ENCODE data around the gene FMOD. TPM values are rescaled to one million over a fixed set of nuclear protein-coding genes. Genes with fewer than 3 reads are reported as not detected.
A peak's percentile ranks its signal among the peaks of the same experiment; 100 is the strongest.

FMOD gene
- polyA plus RNA-seq, 2 donors = 1.7 to 4.4 TPM

GRCh38 chr1:203378556-203379245 is 27.8 kb upstream of the FMOD start:
- Histone ChIP-seq H3K9me3 (ENCODE audit: control insufficient read depth in 2 of 2, insufficient read depth in 1 of 2, low read depth in 1 of 2, low read length in 1 of 2) (no peaks in the 10 kb centered on the region), H3K27me3 (ENCODE audit: control insufficient read depth in 1 of 2, insufficient read depth in 2 of 2, low read length in 2 of 2) (no peaks in the 10 kb centered on the region), H3K4me3 (ENCODE audit: low read depth in 1 of 2, low read length in 2 of 2) (no peak overlapping the region), H3K27ac (ENCODE audit: low read depth in 2 of 2, low read length in 1 of 2) (no peak overlapping the region), H3K4me1 (ENCODE audit: control insufficient read depth in 2 of 2, insufficient read depth in 2 of 2, low read length in 1 of 2) (peaks cover 0 to 2% of the 10 kb centered on the region in 2 donors), H3K36me3 (ENCODE audit: control insufficient read depth in 2 of 2, insufficient read depth in 2 of 2, low read length in 1 of 2) (no peaks in the 10 kb centered on the region)
- 50 to 60% methylated on average over 8 of the region's 8 CpGs for WGBS, 2 donors

- H3K36me3 ChIP-seq (ENCODE audit: control insufficient read depth in 2 of 2, insufficient read depth in 2 of 2, low read length in 1 of 2) = no peaks in the 10 kb centered on the region
- WGBS, 2 donors = 38 to 40% methylated on average over 1 of the region's 1 CpG
- no peak overlapping the region for H3K4me3 ChIP-seq (ENCODE audit: low read depth in 1 of 2, low read length in 2 of 2)
- no peaks in the 10 kb centered on the region for H3K27me3 ChIP-seq (ENCODE audit: control insufficient read depth in 1 of 2, insufficient read depth in 2 of 2, low read length in 2 of 2)
- H3K27ac ChIP-seq (ENCODE audit: low read depth in 2 of 2, low read length in 1 of 2) = no peak overlapping the region
- H3K9me3 ChIP-seq (ENCODE audit: control insufficient read depth in 2 of 2, insufficient read depth in 1 of 2, low read depth in 1 of 2, low read length in 1 of 2) = no peaks in the 10 kb centered on the region
- H3K4me1 ChIP-seq (ENCODE audit: control insufficient read depth in 2 of 2, insufficient read depth in 2 of 2, low read length in 1 of 2) = no peaks in the 10 kb centered on the region
Observed at GRCh38 chr1:203373991-203374390, 23.1 kb upstream of the FMOD start.

- WGBS, 2 donors = 84 to 94% methylated on average over 2 of the region's 2 CpGs
- no peak overlapping the region for H3K27ac ChIP-seq (ENCODE audit: low read depth in 2 of 2, low read length in 1 of 2)
Observed at GRCh38 chr1:203373002-203373401, 22.1 kb upstream of the FMOD start.

GRCh38 chr1:203371288-203371687 is 20.4 kb upstream of the FMOD start:
- Histone ChIP-seq H3K4me3 (ENCODE audit: low read depth in 1 of 2, low read length in 2 of 2) (peak overlapping the region in 1 of 2 donors; percentile 11), H3K27me3 (ENCODE audit: control insufficient read depth in 1 of 2, insufficient read depth in 2 of 2, low read length in 2 of 2) (no peaks in the 10 kb centered on the region), H3K27ac (ENCODE audit: low read depth in 2 of 2, low read length in 1 of 2) (no peak overlapping the region), H3K4me1 (ENCODE audit: control insufficient read depth in 2 of 2, insufficient read depth in 2 of 2, low read length in 1 of 2) (no peaks in the 10 kb centered on the region), H3K9me3 (ENCODE audit: control insufficient read depth in 2 of 2, insufficient read depth in 1 of 2, low read depth in 1 of 2, low read length in 1 of 2) (no peaks in the 10 kb centered on the region), H3K36me3 (ENCODE audit: control insufficient read depth in 2 of 2, insufficient read depth in 2 of 2, low read length in 1 of 2) (no peaks in the 10 kb centered on the region)
- 86 to 87% methylated on average over 3 of the region's 3 CpGs for WGBS, 2 donors

More at GRCh38 chr1:203373002-203373401, 22.1 kb upstream of the FMOD start:
- Histone ChIP-seq H3K36me3 (ENCODE audit: control insufficient read depth in 2 of 2, insufficient read depth in 2 of 2, low read length in 1 of 2) (no peaks in the 10 kb centered on the region), H3K4me1 (ENCODE audit: control insufficient read depth in 2 of 2, insufficient read depth in 2 of 2, low read length in 1 of 2) (no peaks in the 10 kb centered on the region), H3K9me3 (ENCODE audit: control insufficient read depth in 2 of 2, insufficient read depth in 1 of 2, low read depth in 1 of 2, low read length in 1 of 2) (no peaks in the 10 kb centered on the region), H3K27me3 (ENCODE audit: control insufficient read depth in 1 of 2, insufficient read depth in 2 of 2, low read length in 2 of 2) (no peaks in the 10 kb centered on the region), H3K4me3 (ENCODE audit: low read depth in 1 of 2, low read length in 2 of 2) (no peak overlapping the region)

GRCh38 chr1:203369666-203370065 is 18.7 kb upstream of the FMOD start:
- H3K4me1 ChIP-seq (ENCODE audit: control insufficient read depth in 2 of 2, insufficient read depth in 2 of 2, low read length in 1 of 2) = no peaks in the 10 kb centered on the region

GRCh38 chr1:203368624-203369451 is 17.9 kb upstream of the FMOD start:
- Histone ChIP-seq H3K4me3 (ENCODE audit: low read depth in 1 of 2, low read length in 2 of 2) (no peak overlapping the region), H3K27me3 (ENCODE audit: control insufficient read depth in 1 of 2, insufficient read depth in 2 of 2, low read length in 2 of 2) (no peaks in the 10 kb centered on the region), H3K9me3 (ENCODE audit: control insufficient read depth in 2 of 2, insufficient read depth in 1 of 2, low read depth in 1 of 2, low read length in 1 of 2) (no peaks in the 10 kb centered on the region), H3K27ac (ENCODE audit: low read depth in 2 of 2, low read length in 1 of 2) (peak overlapping the region in 1 of 2 donors; percentile 15), H3K36me3 (ENCODE audit: control insufficient read depth in 2 of 2, insufficient read depth in 2 of 2, low read length in 1 of 2) (no peaks in the 10 kb centered on the region), H3K4me1 (ENCODE audit: control insufficient read depth in 2 of 2, insufficient read depth in 2 of 2, low read length in 1 of 2) (no peaks in the 10 kb centered on the region)
- WGBS, 2 donors = 65 to 67% methylated on average over 6 of the region's 6 CpGs

More at GRCh38 chr1:203369666-203370065, 18.7 kb upstream of the FMOD start:
- H3K27me3 ChIP-seq (ENCODE audit: control insufficient read depth in 1 of 2, insufficient read depth in 2 of 2, low read length in 2 of 2) = no peaks in the 10 kb centered on the region
- H3K9me3 ChIP-seq (ENCODE audit: control insufficient read depth in 2 of 2, insufficient read depth in 1 of 2, low read depth in 1 of 2, low read length in 1 of 2) = no peaks in the 10 kb centered on the region
- no peaks in the 10 kb centered on the region for H3K36me3 ChIP-seq (ENCODE audit: control insufficient read depth in 2 of 2, insufficient read depth in 2 of 2, low read length in 1 of 2)
- WGBS, 2 donors = 86 to 89% methylated on average over 4 of the region's 4 CpGs
- no peak overlapping the region for H3K27ac ChIP-seq (ENCODE audit: low read depth in 2 of 2, low read length in 1 of 2)
- no peak overlapping the region for H3K4me3 ChIP-seq (ENCODE audit: low read depth in 1 of 2, low read length in 2 of 2)

- WGBS, 2 donors = 52 to 61% methylated on average over 4 of the region's 4 CpGs
- no peak overlapping the region for H3K27ac ChIP-seq (ENCODE audit: low read depth in 2 of 2, low read length in 1 of 2)
Observed at GRCh38 chr1:203367057-203367456, 16.1 kb upstream of the FMOD start.

GRCh38 chr1:203366476-203366875 is 15.6 kb upstream of the FMOD start:
- 82 to 84% methylated on average over 3 of the region's 3 CpGs for WGBS, 2 donors
- Histone ChIP-seq H3K4me3 (ENCODE audit: low read depth in 1 of 2, low read length in 2 of 2) (no peak overlapping the region), H3K4me1 (ENCODE audit: control insufficient read depth in 2 of 2, insufficient read depth in 2 of 2, low read length in 1 of 2) (no peaks in the 10 kb centered on the region), H3K27ac (ENCODE audit: low read depth in 2 of 2, low read length in 1 of 2) (no peak overlapping the region), H3K36me3 (ENCODE audit: control insufficient read depth in 2 of 2, insufficient read depth in 2 of 2, low read length in 1 of 2) (no peaks in the 10 kb centered on the region), H3K9me3 (ENCODE audit: control insufficient read depth in 2 of 2, insufficient read depth in 1 of 2, low read depth in 1 of 2, low read length in 1 of 2) (no peaks in the 10 kb centered on the region), H3K27me3 (ENCODE audit: control insufficient read depth in 1 of 2, insufficient read depth in 2 of 2, low read length in 2 of 2) (no peaks in the 10 kb centered on the region)

More at GRCh38 chr1:203367057-203367456, 16.1 kb upstream of the FMOD start:
- Histone ChIP-seq H3K4me3 (ENCODE audit: low read depth in 1 of 2, low read length in 2 of 2) (no peak overlapping the region), H3K36me3 (ENCODE audit: control insufficient read depth in 2 of 2, insufficient read depth in 2 of 2, low read length in 1 of 2) (no peaks in the 10 kb centered on the region), H3K4me1 (ENCODE audit: control insufficient read depth in 2 of 2, insufficient read depth in 2 of 2, low read length in 1 of 2) (no peaks in the 10 kb centered on the region), H3K9me3 (ENCODE audit: control insufficient read depth in 2 of 2, insufficient read depth in 1 of 2, low read depth in 1 of 2, low read length in 1 of 2) (no peaks in the 10 kb centered on the region), H3K27me3 (ENCODE audit: control insufficient read depth in 1 of 2, insufficient read depth in 2 of 2, low read length in 2 of 2) (no peaks in the 10 kb centered on the region)

GRCh38 chr1:203364806-203365205 is 13.9 kb upstream of the FMOD start:
- Histone ChIP-seq H3K27me3 (ENCODE audit: control insufficient read depth in 1 of 2, insufficient read depth in 2 of 2, low read length in 2 of 2) (no peaks in the 10 kb centered on the region), H3K9me3 (ENCODE audit: control insufficient read depth in 2 of 2, insufficient read depth in 1 of 2, low read depth in 1 of 2, low read length in 1 of 2) (no peaks in the 10 kb centered on the region), H3K27ac (ENCODE audit: low read depth in 2 of 2, low read length in 1 of 2) (no peak overlapping the region), H3K36me3 (ENCODE audit: control insufficient read depth in 2 of 2, insufficient read depth in 2 of 2, low read length in 1 of 2) (no peaks in the 10 kb centered on the region), H3K4me3 (ENCODE audit: low read depth in 1 of 2, low read length in 2 of 2) (no peak overlapping the region), H3K4me1 (ENCODE audit: control insufficient read depth in 2 of 2, insufficient read depth in 2 of 2, low read length in 1 of 2) (no peaks in the 10 kb centered on the region)
- WGBS, 2 donors = 60 to 63% methylated on average over 4 of the region's 4 CpGs

All from esophagus (tissue), 2 donors.